SK-N-SH treated with all-trans-retinoic acid at 6 μM for 48 hours (cell line): ENCODE results near the gene ENOPH1.
"Not testable (repeated sequence)": the region's sequence is repeated elsewhere in the genome, so short reads cannot be mapped to it uniquely, and the experiment has no call there.

Experiments used
- ATAC-seq: fragments of 200-7000 bp; cut with Tn5 transposase; 3 replicates; pipeline ENCODE4 v1.9.1; 2020; ENCODE audit warnings: mild to moderate bottlenecking, moderate library complexity
- ARNTL ChIP-seq: fragments of 450-650 bp; formaldehyde crosslinking; IDR thresholded peaks from 2 replicates; pipeline ENCODE4 v1.5.0; 2020; ENCODE audit warnings: low read depth, mild to moderate bottlenecking, moderate library complexity, borderline replicate concordance
- BACH2 ChIP-seq: fragments of 250-450 bp; sonication (Bioruptor Pico); IDR thresholded peaks from 2 replicates; pipeline ENCODE4 v1.9.0; 2021; ENCODE audit warnings: mild to moderate bottlenecking, borderline replicate concordance
- CSDC2 ChIP-seq: fragments of 250-450 bp; sonication (Bioruptor Pico); IDR thresholded peaks from 2 replicates; pipeline ENCODE4 v1.5.0; 2020; ENCODE audit warnings: mild to moderate bottlenecking, moderate library complexity
- CSRNP3 ChIP-seq: fragments of 250-450 bp; sonication (Bioruptor Pico); IDR thresholded peaks from 2 replicates; pipeline ENCODE4 v1.5.1; 2021; ENCODE audit warnings: mild to moderate bottlenecking, moderate library complexity
- ESRRG ChIP-seq: fragments of 250-450 bp; sonication (Bioruptor Pico); IDR thresholded peaks from 2 replicates; pipeline ENCODE4 v1.6.1; 2021; ENCODE audit warnings: mild to moderate bottlenecking
- GLIS3 ChIP-seq: fragments of 250-450 bp; sonication (Bioruptor Pico); IDR thresholded peaks from 2 replicates; pipeline ENCODE4 v1.5.0; 2020; ENCODE audit warnings: mild to moderate bottlenecking, moderate library complexity
- ISL1 ChIP-seq: fragments of 250-450 bp; sonication (Bioruptor Pico); IDR thresholded peaks from 2 replicates; pipeline ENCODE4 v2.1.2; 2022; ENCODE audit warnings: mild to moderate bottlenecking, moderate library complexity
- OSR1 ChIP-seq: fragments of 250-450 bp; sonication (Bioruptor Pico); IDR thresholded peaks from 2 replicates; pipeline ENCODE4 v1.8.0; 2022; ENCODE audit warnings: moderate library complexity, mild to moderate bottlenecking, inconsistent platforms
- PATZ1 ChIP-seq: fragments of 250-450 bp; sonication (Bioruptor Pico); IDR thresholded peaks from 2 replicates; pipeline ENCODE4 v1.8.0; 2020; ENCODE audit warnings: mild to moderate bottlenecking, moderate library complexity, borderline replicate concordance
- POU6F1 ChIP-seq: fragments of 250-450 bp; sonication (Bioruptor Pico); IDR thresholded peaks from 2 replicates; pipeline ENCODE4 v1.8.0; 2021; ENCODE audit warnings: low read depth, mild to moderate bottlenecking, moderate library complexity, borderline replicate concordance
- PPARA ChIP-seq: fragments of 250-450 bp; sonication (Bioruptor Pico); IDR thresholded peaks from 2 replicates; pipeline ENCODE4 v1.5.0; 2020; ENCODE audit warnings: mild to moderate bottlenecking, borderline replicate concordance
- TCF4 ChIP-seq: fragments of 250-450 bp; sonication (Bioruptor Pico); IDR thresholded peaks from 2 replicates; pipeline ENCODE4 v1.8.0; 2021; ENCODE audit warnings: mild to moderate bottlenecking, moderate library complexity, borderline replicate concordance
- TOX ChIP-seq: fragments of 250-450 bp; sonication (Bioruptor Pico); IDR thresholded peaks from 2 replicates; pipeline ENCODE4 v1.8.0; 2021; ENCODE audit warnings: mild to moderate bottlenecking, moderate library complexity, borderline replicate concordance
- TSHZ2 ChIP-seq: fragments of 250-450 bp; sonication (Bioruptor Pico); IDR thresholded peaks from 2 replicates; pipeline ENCODE4 v1.5.0; 2020; ENCODE audit warnings: mild to moderate bottlenecking, moderate library complexity
- ZFP3 ChIP-seq: fragments of 250-450 bp; sonication (Bioruptor Pico); IDR thresholded peaks from 2 replicates; pipeline ENCODE4 v1.5.0; 2020; ENCODE audit warnings: mild to moderate bottlenecking, moderate library complexity
- ZNF565 ChIP-seq: fragments of 450-650 bp; formaldehyde crosslinking; conservative IDR thresholded peaks from 2 replicates; pipeline ENCODE4 v1.5.0; 2020; ENCODE audit warnings: low read depth, mild to moderate bottlenecking, moderate library complexity
- ZNF70 ChIP-seq: fragments of 450-650 bp; formaldehyde crosslinking; IDR thresholded peaks from 2 replicates; pipeline ENCODE4 v1.5.0; 2020; ENCODE audit warnings: mild to moderate bottlenecking, moderate library complexity
- ZNF8 ChIP-seq: fragments of 450-650 bp; formaldehyde crosslinking; IDR thresholded peaks from 2 replicates; pipeline ENCODE4 v1.5.0; 2020; ENCODE audit warnings: mild to moderate bottlenecking, moderate library complexity

Gene ENOPH1

GRCh38 chr4:82381661-82382296 is 48.6 kb upstream of the ENOPH1 start:
- ATAC-seq: no peak
- TF ChIP-seq TCF4 (CRISPR knock-in tag): no peak
- TF ChIP-seq ZNF565: no peak
- TF ChIP-seq OSR1 (CRISPR knock-in tag): no peak
- TF ChIP-seq PPARA (CRISPR knock-in tag): no peak
- TF ChIP-seq GLIS3 (CRISPR knock-in tag): no peak
- TF ChIP-seq BACH2 (CRISPR knock-in tag): no peak
- no peak for TF ChIP-seq ZFP3 (CRISPR knock-in tag)
- no peak for TF ChIP-seq TOX (CRISPR knock-in tag)
- TF ChIP-seq CSRNP3 (CRISPR knock-in tag): no peak
- TF ChIP-seq TSHZ2 (CRISPR knock-in tag): no peak

GRCh38 chr4:82382751-82383150 is 47.6 kb upstream of the ENOPH1 start:
- no peak for ATAC-seq
- no peak for TF ChIP-seq ARNTL (CRISPR knock-in tag)
- TF ChIP-seq, all 23 proteins: peak for 0

GRCh38 chr4:82386312-82386711 is 44.1 kb upstream of the ENOPH1 start:
- ATAC-seq: not testable (repeated sequence)

GRCh38 chr4:82388405-82388804 is 42.0 kb upstream of the ENOPH1 start:
- peak; percentile 62 for ATAC-seq
- TF ChIP-seq PPARA (CRISPR knock-in tag) (no peak), PATZ1 (CRISPR knock-in tag) (no peak), ESRRG (no peak), ZNF8 (CRISPR knock-in tag) (no peak), POU6F1 (CRISPR knock-in tag) (no peak)

GRCh38 chr4:82390061-82390460 is 40.3 kb upstream of the ENOPH1 start:
- not testable (repeated sequence) for ATAC-seq

- no peak for ATAC-seq
- TF ChIP-seq CSDC2 (CRISPR knock-in tag) (no peak), ZFP3 (CRISPR knock-in tag) (no peak), ESRRG (no peak), ISL1 (CRISPR knock-in tag) (no peak), PATZ1 (CRISPR knock-in tag) (no peak), BACH2 (CRISPR knock-in tag) (no peak), ZNF8 (CRISPR knock-in tag) (no peak), TCF4 (CRISPR knock-in tag) (no peak), PPARA (CRISPR knock-in tag) (no peak), TOX (CRISPR knock-in tag) (no peak), TSHZ2 (CRISPR knock-in tag) (no peak), ZNF70 (CRISPR knock-in tag) (no peak)
Observed at GRCh38 chr4:82394896-82395295, 35.5 kb upstream of the ENOPH1 start.
